Neural progenitor cell (in vitro differentiated cells): ENCODE measurements around the gene MYL12B.

ENCODE experiments used
- CTCF ChIP-seq: fragments of 200-600 bp; sonication (generic); IDR thresholded peaks from 2 replicates; pipeline ENCODE4 v1.5.1; 2017; ENCODE audit warnings: antibody characterized with exemption, mild to moderate bottlenecking
- EZH2 ChIP-seq: fragments of 200-600 bp; sonication (generic); IDR thresholded peaks from 2 replicates; pipeline ENCODE4 v1.6.1; 2017; ENCODE audit warnings: antibody characterized with exemption, mild to moderate bottlenecking, moderate library complexity

- no peak for TF ChIP-seq CTCF
- TF ChIP-seq EZH2, result no peak
Observed at GRCh38 chr18:3313685-3314084, 51.8 kb downstream of the MYL12B start.
